A549 (cell line): ENCODE measurements around the gene SLC39A11. TPM values are rescaled to one million over a fixed set of nuclear protein-coding genes. Genes with fewer than 3 reads are reported as not detected.
A peak's percentile ranks its signal among the peaks of the same experiment; 100 is the strongest.

ENCODE experiments used
- ATAC-seq, 2 experiments: fragments of 200-7000 bp in 1 of 2; fragments of >200 bp in 1 of 2; cut with Nextera tagmentation in 1 of 2; cut with Tn5 transposase in 1 of 2; 3 replicates each; pipeline versions ENCODE4 v1.8.0 to v1.9.1; 2018 to 2020; ENCODE audit warnings: mild to moderate bottlenecking in 1 of 2, moderate library complexity in 1 of 2
- CTCF ChIA-PET: fragments of 300-600 bp; sonication (Branson Sonifier 250); formaldehyde crosslinking; extraction: SDS; loops from one replicate; lab custom pipeline; 2021; ENCODE audit warnings: antibody characterized with exemption, inconsistent platforms; lab: Yijun Ruan, JAX
- POLR2A ChIA-PET: fragments of 350-600 bp; formaldehyde crosslinking; extraction: SDS; loops from one replicate; lab custom pipeline; 2021; ENCODE audit warnings: antibody characterized with exemption, inconsistent platforms; lab: Yijun Ruan, JAX
- DNase-seq, 2 experiments: peaks; one replicate each; pipeline versions ENCODE4 v3.0.0 to v3.0.0-alpha.2; 2011 to 2016; ENCODE audit warnings: low read depth in 1 of 2, low spot score in 1 of 2
- FAIRE-seq: peaks from 2 replicates; lab custom pipeline; 2011; peaks lifted over from hg19 to GRCh38; lab: Jason Lieb, UNC
- H3K27ac ChIP-seq, 2 experiments: fragments of >200 bp; sonication (Bioruptor Twin); formaldehyde crosslinking; 3 replicates each; pipeline ENCODE4 v1.5.1; 2016 to 2017
- H3K4me1 ChIP-seq: fragments of >200 bp; sonication (Bioruptor Twin); formaldehyde crosslinking; 3 replicates; pipeline ENCODE4 v1.6.1; 2016
- H3K4me2 ChIP-seq: fragments of >200 bp; sonication (Bioruptor Twin); formaldehyde crosslinking; 3 replicates; pipeline ENCODE4 v1.6.1; 2016
- H3K4me3 ChIP-seq: fragments of >200 bp; sonication (Bioruptor Twin); formaldehyde crosslinking; 3 replicates; pipeline ENCODE4 v1.5.1; 2016
- H3K9me3 ChIP-seq: fragments of >200 bp; sonication (Bioruptor Twin); formaldehyde crosslinking; 3 replicates; pipeline ENCODE4 v1.6.1; 2016
- ATOH8 ChIP-seq: fragments of 250-450 bp; sonication (Bioruptor Pico); IDR thresholded peaks from 2 replicates; pipeline ENCODE4 v1.5.0; 2020; ENCODE audit warnings: low read depth, mild to moderate bottlenecking, moderate library complexity
- BHLHE40 ChIP-seq: IDR thresholded peaks from 2 replicates; pipeline ENCODE4 v1.6.1; 2012; ENCODE audit warnings: low read depth, low read length, inconsistent platforms
- CBX2 ChIP-seq: fragments of 200-600 bp; sonication (generic); IDR thresholded peaks from 2 replicates; pipeline ENCODE4 v1.6.1; 2016; ENCODE audit warnings: low read depth, mild to moderate bottlenecking, borderline replicate concordance
- CBX8 ChIP-seq: fragments of 200-600 bp; sonication (generic); IDR thresholded peaks from 2 replicates; pipeline ENCODE4 v1.6.1; 2016
- CEBPB ChIP-seq, 2 experiments: fragments of >200 bp in 1 of 2; sonication (Bioruptor Twin) in 1 of 2; formaldehyde crosslinking in 1 of 2; IDR thresholded peaks; 2 replicates each; pipeline ENCODE4 v1.6.1; 2012 to 2016
- CTCF ChIP-seq: fragments of >200 bp; sonication (Bioruptor Twin); formaldehyde crosslinking; IDR thresholded peaks from 3 replicates; pipeline ENCODE4 v1.5.1; 2016
- EHF ChIP-seq: fragments of 250-450 bp; sonication (Bioruptor Pico); IDR thresholded peaks from 2 replicates; pipeline ENCODE4 v1.5.0; 2020; ENCODE audit warnings: mild to moderate bottlenecking
- EHMT2 ChIP-seq: fragments of 200-600 bp; sonication (generic); IDR thresholded peaks from 2 replicates; pipeline ENCODE4 v1.6.1; 2016; ENCODE audit warnings: antibody characterized with exemption, low read depth, mild to moderate bottlenecking, moderate library complexity
- EP300 ChIP-seq, 2 experiments: fragments of >200 bp; sonication (Bioruptor Twin); formaldehyde crosslinking; IDR thresholded peaks; 2 replicates in 1 of 2; 3 replicates in 1 of 2; pipeline ENCODE4 v1.6.1; 2016 to 2017
- FOSB ChIP-seq: fragments of 250-450 bp; sonication (Bioruptor Pico); IDR thresholded peaks from 2 replicates; pipeline ENCODE4 v1.5.0; 2020; ENCODE audit warnings: mild to moderate bottlenecking, moderate library complexity
- FOXS1 ChIP-seq: fragments of 250-450 bp; sonication (Bioruptor Pico); IDR thresholded peaks from 2 replicates; pipeline ENCODE4 v1.5.0; 2020; ENCODE audit warnings: mild to moderate bottlenecking, moderate library complexity
- GATA3 ChIP-seq: IDR thresholded peaks from 2 replicates; pipeline ENCODE4 v1.6.1; 2012; ENCODE audit warnings: borderline replicate concordance
- HOXB13 ChIP-seq: fragments of 250-450 bp; sonication (Bioruptor Pico); IDR thresholded peaks from 2 replicates; pipeline ENCODE4 v1.5.0; 2020; ENCODE audit warnings: low read depth, mild to moderate bottlenecking, moderate library complexity
- HOXB5 ChIP-seq: fragments of 250-450 bp; sonication (Bioruptor Pico); IDR thresholded peaks from 2 replicates; pipeline ENCODE4 v1.5.0; 2020; ENCODE audit warnings: mild to moderate bottlenecking, moderate library complexity
- JUN ChIP-seq, 2 experiments: fragments of >200 bp; sonication (Bioruptor Twin); formaldehyde crosslinking; IDR thresholded peaks; 2 replicates in 1 of 2; 3 replicates in 1 of 2; pipeline ENCODE4 v1.6.1; 2016 to 2017
- JUNB ChIP-seq: fragments of >200 bp; sonication (Bioruptor Twin); formaldehyde crosslinking; IDR thresholded peaks from 2 replicates; pipeline ENCODE4 v1.6.1; 2016
- KDM1A ChIP-seq: fragments of 200-600 bp; sonication (generic); IDR thresholded peaks from 2 replicates; pipeline ENCODE4 v1.6.1; 2016; ENCODE audit warnings: low read depth, mild to moderate bottlenecking
- MAZ ChIP-seq: fragments of 150-350 bp; IDR thresholded peaks from 2 replicates; pipeline ENCODE4 v1.6.1; 2014; ENCODE audit warnings: antibody characterized with exemption, low read depth, low read length, borderline replicate concordance
- MYC ChIP-seq: IDR thresholded peaks from 2 replicates; pipeline ENCODE4 v1.6.1; 2012; ENCODE audit warnings: mild to moderate bottlenecking, inconsistent platforms, low read length, improper control_type of control experiment, borderline replicate concordance
- NFE2L2 ChIP-seq: fragments of 150-350 bp; conservative IDR thresholded peaks from 2 replicates; pipeline ENCODE4 v1.6.1; 2014; ENCODE audit warnings: low read length
- POLR2AphosphoS2 ChIP-seq: conservative IDR thresholded peaks from 2 replicates; pipeline ENCODE4 v1.6.1; 2012; ENCODE audit warnings: low read length, improper control_type of control experiment, inconsistent platforms
- RFX5 ChIP-seq: fragments of 450-650 bp; IDR thresholded peaks from 2 replicates; pipeline ENCODE4 v1.7.1; 2014; ENCODE audit warnings: antibody characterized with exemption, mild to moderate bottlenecking, moderate library complexity
- SMC3 ChIP-seq: fragments of >200 bp; sonication (Bioruptor Twin); formaldehyde crosslinking; IDR thresholded peaks from 3 replicates; pipeline ENCODE4 v1.6.1; 2018; ENCODE audit warnings: inconsistent platforms
- TFCP2L1 ChIP-seq: fragments of 250-450 bp; sonication (Bioruptor Pico); IDR thresholded peaks from 2 replicates; pipeline ENCODE4 v1.5.0; 2021; ENCODE audit warnings: mild to moderate bottlenecking
- TP53 ChIP-seq: fragments of 250-450 bp; sonication (Bioruptor Pico); IDR thresholded peaks from 2 replicates; pipeline ENCODE4 v1.5.0; 2021; ENCODE audit warnings: mild to moderate bottlenecking, moderate library complexity
- ZFP36 ChIP-seq: fragments of 450-650 bp; IDR thresholded peaks from 2 replicates; pipeline ENCODE4 v1.6.1; 2014; ENCODE audit warnings: borderline replicate concordance; ENCODE audit not compliant: partially characterized antibody
- WGBS: methylation state at CpG from one replicate; pipeline ENCODE4 v1.1.6; 2017; ENCODE audit errors: missing lambda C conversion rate; 5-methylcytosine and 5-hydroxymethylcytosine counted together
- polyA plus RNA-seq, 4 experiments: library from polyadenylated mRNA; depleted of rRNA in 3 of 4; stranded (reverse); fragments of >200 nt; fragmentation: RNase III in 1 of 4; extraction: RNeasy Plus Mini Kit Qiagen cat#74134 plus additional on column Dnase treatment in 1 of 4; gene quantifications; 2 replicates in 3 of 4; 3 replicates in 1 of 4; pipeline ENCODE4 v1.2.3, GENCODE V29; 2011 to 2017
- TF ChIP-seq, protein P1 (sequence below): fragments of >200 bp; sonication (Bioruptor Twin); formaldehyde crosslinking; IDR thresholded peaks from 3 replicates; pipeline ENCODE4 v1.6.1; 2016
- TF ChIP-seq, protein P2 (sequence below): fragments of >200 bp; sonication (Bioruptor Twin); formaldehyde crosslinking; IDR thresholded peaks from 2 replicates; pipeline ENCODE4 v1.6.1; 2016
- TF ChIP-seq, protein P3 (sequence below): IDR thresholded peaks from 2 replicates; pipeline ENCODE4 v1.6.1; 2012

SLC39A11 gene
- polyA plus RNA-seq, 2 of the 4 experiments (the other 2 are of a cell fraction): 18.4 to 25.2 TPM

DNA sequence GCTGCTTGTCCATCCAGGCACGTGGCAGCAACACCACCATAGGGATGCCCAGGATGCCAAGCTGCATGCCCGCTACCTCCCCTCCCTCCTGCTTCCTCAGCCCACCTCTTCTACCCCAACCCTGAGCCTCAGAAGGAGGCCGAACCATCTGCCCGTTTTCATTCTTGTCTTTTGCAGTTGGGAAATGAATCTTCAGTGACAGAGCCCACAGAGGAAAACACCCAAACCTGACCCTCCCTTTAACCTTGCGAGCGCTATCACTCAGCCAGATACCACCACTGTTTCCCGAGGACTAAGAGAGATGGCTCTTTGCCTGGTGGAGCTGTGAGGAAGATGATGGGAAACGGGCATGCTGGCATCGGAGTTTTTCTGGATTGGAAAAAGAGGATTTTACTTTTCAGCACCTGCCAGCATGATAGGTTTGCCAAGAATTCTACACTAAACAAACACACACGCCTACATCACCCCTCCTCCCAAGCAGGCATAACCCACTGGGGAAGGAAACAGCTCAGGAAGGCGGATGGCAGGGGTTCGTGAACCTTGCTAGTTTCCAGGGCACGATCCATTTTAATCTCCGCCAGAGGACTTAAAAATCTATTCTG, 457.4 kb downstream of the SLC39A11 start:
- DNase-seq: no peak
- Histone ChIP-seq H3K9me3 (no peaks in the 10 kb centered on the region), H3K4me3 (no peak overlapping the region), H3K27ac (peak overlapping the region in 1 of 2 experiments; percentile 59; a peak in 2 of 6 replicates), H3K4me2 (0 out of 3 replicates have a peak overlapping the region, but pooled peaks have one; percentile 14), H3K4me1 (peaks cover 32% of the 10 kb centered on the region)
- ChIA-PET POLR2A (no interaction called here), CTCF (interaction anchor here (0.9 to 1.6 kb wide), 4 partner anchors 23 to 78 kb away, joined by 3 to 7 read pairs (median 4); no protein-coding TSS in a partner anchor)
- no peak for ATAC-seq
- FAIRE-seq: peak; percentile 7
- WGBS: 81% methylated on average over 14 of the region's 14 CpGs
- no peak for TF ChIP-seq FOXS1 (CRISPR knock-in tag)
- TF ChIP-seq MAZ: no peak
- no peak for TF ChIP-seq EHF
- TF ChIP-seq SMC3: no peak
- no peak for TF ChIP-seq JUNB
- TF ChIP-seq, protein P1, sequence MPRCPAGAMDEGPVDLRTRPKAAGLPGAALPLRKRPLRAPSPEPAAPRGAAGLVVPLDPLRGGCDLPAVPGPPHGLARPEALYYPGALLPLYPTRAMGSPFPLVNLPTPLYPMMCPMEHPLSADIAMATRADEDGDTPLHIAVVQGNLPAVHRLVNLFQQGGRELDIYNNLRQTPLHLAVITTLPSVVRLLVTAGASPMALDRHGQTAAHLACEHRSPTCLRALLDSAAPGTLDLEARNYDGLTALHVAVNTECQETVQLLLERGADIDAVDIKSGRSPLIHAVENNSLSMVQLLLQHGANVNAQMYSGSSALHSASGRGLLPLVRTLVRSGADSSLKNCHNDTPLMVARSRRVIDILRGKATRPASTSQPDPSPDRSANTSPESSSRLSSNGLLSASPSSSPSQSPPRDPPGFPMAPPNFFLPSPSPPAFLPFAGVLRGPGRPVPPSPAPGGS: no peak
- TF ChIP-seq TP53 (CRISPR knock-in tag): no peak
- TF ChIP-seq GATA3: no peak
- no peak for TF ChIP-seq KDM1A
- TF ChIP-seq EHMT2: no peak
- TF ChIP-seq, all 56 proteins: peak for 0

DNA sequence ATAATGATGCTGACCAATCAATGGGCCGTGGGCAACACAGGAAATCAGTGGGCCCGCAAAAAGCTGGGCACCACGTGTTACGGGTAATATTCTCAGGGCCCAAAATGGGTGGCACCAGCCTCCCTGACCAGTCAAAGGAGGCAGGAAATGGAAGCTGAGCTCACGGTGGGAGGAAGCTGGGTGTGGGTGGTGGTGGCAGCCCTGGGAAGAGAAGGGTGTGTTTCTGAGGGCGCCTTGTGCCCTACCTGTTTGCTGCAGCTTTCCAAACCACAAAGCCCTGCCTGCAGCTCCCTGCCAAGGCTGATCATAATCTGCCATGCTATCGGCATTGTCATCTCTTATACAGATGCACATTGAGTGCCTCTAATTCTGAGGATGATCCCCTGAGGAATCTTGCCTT, 457.9 kb downstream of the SLC39A11 start:
- no peak for FAIRE-seq
- CTCF ChIA-PET: interaction anchor here (0.6 to 1.6 kb wide), 6 partner anchors 23 to 93 kb away, joined by 3 to 7 read pairs (median 3); no protein-coding TSS in a partner anchor
- Histone ChIP-seq H3K27ac (peak overlapping the region in 1 of 2 experiments; percentile 59; a peak in 3 of 6 replicates), H3K4me3 (no peak overlapping the region), H3K9me3 (no peaks in the 10 kb centered on the region), H3K4me1 (peaks cover 32% of the 10 kb centered on the region), H3K4me2 (no peak overlapping the region)
- ATAC-seq: no peak
- POLR2A ChIA-PET: no interaction called here
- WGBS: 86% methylated on average over 7 of the region's 7 CpGs
- DNase-seq: no peak
- TF ChIP-seq CEBPB (IDR thresholded peaks at IDR 0.05) (no peak), TFCP2L1 (CRISPR knock-in tag) (no peak), POLR2AphosphoS2 (no peak), ZFP36 (no peak), CTCF (no peak)

DNA sequence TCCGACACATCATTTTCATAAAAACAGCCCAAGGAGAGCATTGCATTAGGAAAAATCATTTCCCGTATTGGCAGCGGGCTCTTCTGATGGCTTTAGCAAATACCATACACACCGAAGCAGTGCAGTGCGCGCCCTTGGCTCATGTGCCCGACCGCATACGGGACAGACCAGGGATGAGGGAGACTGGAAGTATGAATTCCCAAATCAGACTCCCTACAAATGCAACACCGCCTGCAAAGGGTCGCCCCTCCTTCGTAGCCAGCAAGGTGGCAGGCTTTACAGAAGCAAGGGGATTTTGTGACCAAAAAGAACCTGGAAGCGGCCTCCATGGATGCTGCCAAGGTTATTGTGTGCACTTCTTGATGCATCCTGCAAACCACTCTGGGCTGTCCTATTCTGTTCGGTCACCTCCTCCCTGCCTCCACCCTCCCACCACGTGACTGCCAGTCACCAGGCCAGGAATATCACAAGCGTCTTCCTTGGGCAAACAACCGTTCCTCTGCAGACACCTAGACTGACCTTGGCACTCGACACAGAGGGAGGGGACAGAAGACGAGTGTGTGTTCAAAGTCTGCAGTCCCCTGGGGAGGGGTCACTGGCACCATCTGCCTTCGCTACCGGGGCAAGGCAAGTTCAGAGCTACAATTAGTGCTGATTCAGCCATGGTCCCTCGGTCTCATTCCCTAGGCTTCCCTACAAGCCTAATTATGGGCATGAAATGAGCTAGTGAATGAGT, 460.4 kb downstream of the SLC39A11 start:
- no peak overlapping the region for H3K4me3 ChIP-seq
- WGBS: 56% methylated on average over 22 of the region's 22 CpGs
- TF ChIP-seq HOXB13: peak; percentile 58; the same call in 1 of the 2 replicates
- no peak for TF ChIP-seq RFX5
- no peak for TF ChIP-seq EP300 (IDR thresholded peaks at IDR 0.05)
- no peak for TF ChIP-seq ATOH8 (CRISPR knock-in tag)
- no peak for TF ChIP-seq CBX8
- no peak for TF ChIP-seq CBX2
- TF ChIP-seq JUNB: no peak
- TF ChIP-seq JUN (IDR thresholded peaks at IDR 0.05): no peak
- TF ChIP-seq, protein P2, sequence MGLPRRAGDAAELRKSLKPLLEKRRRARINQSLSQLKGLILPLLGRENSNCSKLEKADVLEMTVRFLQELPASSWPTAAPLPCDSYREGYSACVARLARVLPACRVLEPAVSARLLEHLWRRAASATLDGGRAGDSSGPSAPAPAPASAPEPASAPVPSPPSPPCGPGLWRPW: no peak
- no peak for TF ChIP-seq TFCP2L1 (CRISPR knock-in tag)
- TF ChIP-seq HOXB5: no peak
- TF ChIP-seq MYC: no peak
- TF ChIP-seq BHLHE40: no peak
- no peak for TF ChIP-seq NFE2L2
- TF ChIP-seq, protein P3, sequence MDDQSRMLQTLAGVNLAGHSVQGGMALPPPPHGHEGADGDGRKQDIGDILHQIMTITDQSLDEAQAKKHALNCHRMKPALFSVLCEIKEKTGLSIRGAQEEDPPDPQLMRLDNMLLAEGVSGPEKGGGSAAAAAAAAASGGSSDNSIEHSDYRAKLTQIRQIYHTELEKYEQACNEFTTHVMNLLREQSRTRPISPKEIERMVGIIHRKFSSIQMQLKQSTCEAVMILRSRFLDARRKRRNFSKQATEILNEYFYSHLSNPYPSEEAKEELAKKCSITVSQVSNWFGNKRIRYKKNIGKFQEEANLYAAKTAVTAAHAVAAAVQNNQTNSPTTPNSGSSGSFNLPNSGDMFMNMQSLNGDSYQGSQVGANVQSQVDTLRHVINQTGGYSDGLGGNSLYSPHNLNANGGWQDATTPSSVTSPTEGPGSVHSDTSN: no peak
- no peak for TF ChIP-seq FOSB (CRISPR knock-in tag)

More for the DNA sequence above, 460.4 kb downstream of the SLC39A11 start:
- FAIRE-seq: peak; percentile 95
- peaks cover 10% of the 10 kb centered on the region for H3K9me3 ChIP-seq
- ChIA-PET CTCF (interaction anchor here (0.6 to 4.8 kb wide), 11 partner anchors 9 to 75 kb away, joined by 3 to 18 read pairs (median 3); no protein-coding TSS in a partner anchor), POLR2A (interaction anchor here (0.7 kb wide), 1 partner anchor 39 kb away, joined by 6 read pairs; no protein-coding TSS in a partner anchor)
- peak overlapping the region; percentile 66 for H3K4me2 ChIP-seq
- H3K4me1 ChIP-seq: peaks cover 32% of the 10 kb centered on the region
- DNase-seq: peak; percentile 85
- ATAC-seq: peak; percentile 85 to 91
- peak overlapping the region; percentile 63 to 78 for H3K27ac ChIP-seq
